ENCODE data around the gene NID1. TPM values are rescaled to one million over a fixed set of nuclear protein-coding genes. Genes with fewer than 3 reads are reported as not detected.

NID1 gene
- total RNA-seq, 1 donor from 2014 or later, result 238 TPM

GRCh38 chr1:236067854-236068454 lies 3.1 kb upstream of the NID1 start:
- no peak for DNase-seq (ENCODE audit: low spot score)

GRCh38 chr1:236066828-236067386 lies 2.0 kb upstream of the NID1 start:
- DNase-seq (ENCODE audit: low spot score), result no peak

- DNase-seq (ENCODE audit: low spot score), result no peak
Measured at GRCh38 chr1:236066054-236066453, 1.2 kb upstream of the NID1 start.

GRCh38 chr1:236065509-236066005 lies 667 bp upstream of the NID1 start:
- no peak for DNase-seq (ENCODE audit: low spot score)

- no peak for DNase-seq (ENCODE audit: low spot score)
Measured at GRCh38 chr1:236063919-236064673, 794 bp downstream of the NID1 start.

- no peak for DNase-seq (ENCODE audit: low spot score)
Measured at GRCh38 chr1:236063551-236063918, 1.4 kb downstream of the NID1 start.

GRCh38 chr1:236060286-236060685 lies 4.6 kb downstream of the NID1 start:
- no peak for DNase-seq (ENCODE audit: low spot score)

GRCh38 chr1:236059011-236059410 lies 5.9 kb downstream of the NID1 start:
- no peak for DNase-seq (ENCODE audit: low spot score)

GRCh38 chr1:236058141-236058934 lies 6.6 kb downstream of the NID1 start:
- no peak for DNase-seq (ENCODE audit: low spot score)

- DNase-seq (ENCODE audit: low spot score), result no peak
Measured at GRCh38 chr1:236057546-236057945, 7.3 kb downstream of the NID1 start.

GRCh38 chr1:236052232-236052993 lies 12.5 kb downstream of the NID1 start:
- no peak for DNase-seq (ENCODE audit: low spot score)

- DNase-seq (ENCODE audit: low spot score), result no peak
Measured at GRCh38 chr1:236051242-236051791, 13.6 kb downstream of the NID1 start.

GRCh38 chr1:236045771-236046170 lies 19.1 kb downstream of the NID1 start:
- DNase-seq (ENCODE audit: low spot score), result no peak

- no peak for DNase-seq (ENCODE audit: low spot score)
Measured at GRCh38 chr1:236044341-236044740, 20.5 kb downstream of the NID1 start.

- no peak for DNase-seq (ENCODE audit: low spot score)
Measured at GRCh38 chr1:236041631-236042618, 23.0 kb downstream of the NID1 start.

- no peak for DNase-seq (ENCODE audit: low spot score)
Measured at GRCh38 chr1:236039740-236040685, 24.9 kb downstream of the NID1 start.

GRCh38 chr1:236038034-236038433 lies 26.9 kb downstream of the NID1 start:
- DNase-seq (ENCODE audit: low spot score), result no peak

GRCh38 chr1:236035681-236036101 lies 29.2 kb downstream of the NID1 start:
- no peak for DNase-seq (ENCODE audit: low spot score)

Data from mesenteric fat pad (tissue), 1 donor.